GM23338 (cell line): ENCODE measurements around the gene CFAP77. TPM values are rescaled to one million over a fixed set of nuclear protein-coding genes. Genes with fewer than 3 reads are reported as not detected.

Experiments used
- ATAC-seq: fragments of 200-7000 bp; cut with Tn5 transposase; 3 replicates; pipeline ENCODE4 v1.9.1; 2020
- DNase-seq: peaks from one replicate; pipeline ENCODE4 v3.0.0-alpha.2; 2015; ENCODE audit warnings: low spot score
- H2AFZ ChIP-seq: fragments of 200-600 bp; sonication (generic); 2 replicates; pipeline ENCODE4 v1.8.0; 2016; ENCODE audit warnings: antibody characterized with exemption, mild to moderate bottlenecking, moderate library complexity
- H3F3A ChIP-seq: fragments of 200-600 bp; sonication (generic); replicated peaks from 2 replicates; pipeline ENCODE4 v1.8.0; 2017; ENCODE audit warnings: antibody characterized with exemption, mixed run types, low read depth
- H3K27ac ChIP-seq: fragments of 200-600 bp; sonication (generic); 2 replicates; pipeline ENCODE4 v1.6.1; 2016; ENCODE audit warnings: low read depth
- H3K27me3 ChIP-seq: fragments of 200-600 bp; sonication (generic); 2 replicates; pipeline ENCODE4 v1.8.0; 2016; ENCODE audit warnings: mild to moderate bottlenecking, mixed run types, moderate library complexity; ENCODE audit not compliant: insufficient read depth
- H3K36me3 ChIP-seq: fragments of 200-600 bp; sonication (generic); 2 replicates; pipeline ENCODE4 v1.8.0; 2016; ENCODE audit warnings: mild to moderate bottlenecking; ENCODE audit not compliant: insufficient read depth
- H3K4me1 ChIP-seq: fragments of 200-600 bp; sonication (generic); 2 replicates; pipeline ENCODE4 v1.8.0; 2016; ENCODE audit warnings: mild to moderate bottlenecking, moderate library complexity; ENCODE audit not compliant: insufficient read depth
- H3K4me2 ChIP-seq: fragments of 200-600 bp; sonication (generic); 2 replicates; pipeline ENCODE4 v1.7.1; 2017; ENCODE audit warnings: mixed run types
- H3K4me3 ChIP-seq: fragments of 200-600 bp; sonication (generic); 2 replicates; pipeline ENCODE4 v1.6.1; 2016; ENCODE audit warnings: mixed run types
- H3K79me2 ChIP-seq: fragments of 200-600 bp; sonication (generic); replicated peaks from 2 replicates; pipeline ENCODE4 v1.8.0; 2017; ENCODE audit warnings: mild to moderate bottlenecking; ENCODE audit not compliant: insufficient read depth
- H3K9me2 ChIP-seq: fragments of 200-600 bp; sonication (generic); 2 replicates; pipeline ENCODE4 v1.8.0; 2017; ENCODE audit not compliant: insufficient read depth
- H4K20me1 ChIP-seq: fragments of 200-600 bp; sonication (generic); replicated peaks from 2 replicates; pipeline ENCODE4 v1.8.0; 2017; ENCODE audit warnings: mild to moderate bottlenecking; ENCODE audit not compliant: insufficient read depth
- H3K27ac Mint-ChIP-seq: 2 replicates; pipeline ENCODE4 v1.8.0; 2020; ENCODE audit warnings: inconsistent platforms, mild to moderate bottlenecking, moderate library complexity, mixed read lengths
- H3K27me3 Mint-ChIP-seq: 3 replicates; pipeline ENCODE4 v1.8.0; 2022; ENCODE audit warnings: low read depth, mild to moderate bottlenecking, moderate library complexity, mixed read lengths, inconsistent platforms; ENCODE audit not compliant: insufficient read depth, poor library complexity
- H3K36me3 Mint-ChIP-seq: 3 replicates; pipeline ENCODE4 v1.8.0; 2021; ENCODE audit warnings: low read depth, mild to moderate bottlenecking, inconsistent platforms, moderate library complexity, mixed read lengths
- H3K4me1 Mint-ChIP-seq: 3 replicates; pipeline ENCODE4 v1.8.0; 2020; ENCODE audit warnings: mild to moderate bottlenecking, inconsistent platforms, mixed read lengths
- H3K4me3 Mint-ChIP-seq: 3 replicates; pipeline ENCODE4 v1.8.0; 2021; ENCODE audit warnings: moderate library complexity, mild to moderate bottlenecking, inconsistent platforms, mixed read lengths
- H3K9me3 Mint-ChIP-seq: 3 replicates; pipeline ENCODE4 v1.8.0; 2020; ENCODE audit warnings: moderate library complexity, mild to moderate bottlenecking, inconsistent platforms, mixed read lengths
- CREB1 ChIP-seq: fragments of 250-450 bp; sonication (Bioruptor Pico); IDR thresholded peaks from 2 replicates; pipeline ENCODE4 v1.5.0; 2020; ENCODE audit warnings: low read depth, mild to moderate bottlenecking, moderate library complexity
- EZH2 ChIP-seq: fragments of 200-600 bp; sonication (generic); IDR thresholded peaks from one replicate; pipeline ENCODE4 v1.8.0; 2017; ENCODE audit warnings: antibody characterized with exemption, mild to moderate bottlenecking, low read depth; ENCODE audit not compliant: unreplicated experiment
- JUNB ChIP-seq: IDR thresholded peaks from one replicate; pipeline ENCODE4 v1.6.1; 2016; ENCODE audit warnings: antibody characterized with exemption; ENCODE audit not compliant: unreplicated experiment
- NANOG ChIP-seq: IDR thresholded peaks from 2 replicates; pipeline ENCODE4 v1.6.1; 2016; ENCODE audit warnings: antibody characterized with exemption, borderline replicate concordance
- POLR2AphosphoS5 ChIP-seq: IDR thresholded peaks from 2 replicates; pipeline ENCODE4 v1.6.1; 2016; ENCODE audit warnings: antibody characterized with exemption, low read depth
- ZNF114 ChIP-seq: fragments of 250-450 bp; sonication (Bioruptor Pico); IDR thresholded peaks from 2 replicates; pipeline ENCODE4 v1.5.0; 2020; ENCODE audit warnings: mild to moderate bottlenecking, moderate library complexity
- polyA plus RNA-seq: library from polyadenylated mRNA; unstranded; fragments of >200 nt; fragmentation: Nextera tagmentation; extraction: Ambion mirVana; gene quantifications from 2 replicates; pipeline ENCODE4 v1.2.1, GENCODE V29; 2016
- total RNA-seq: library from RNA; depleted of rRNA; stranded (reverse); fragments of >200 nt; shearing (Covaris generic); gene quantifications from 2 replicates; pipeline ENCODE4 v1.2.3, GENCODE V29; 2014
- TF ChIP-seq, protein P1 (sequence below), 2 experiments: fragments of 200-600 bp in 1 of 2; sonication (generic) in 1 of 2; conservative IDR thresholded peaks; 2 replicates each; pipeline versions ENCODE4 v1.5.1 to v1.6.1; 2016 to 2017; ENCODE audit warnings: antibody characterized with exemption in 2 of 2, low read depth in 2 of 2, mild to moderate bottlenecking in 2 of 2, moderate library complexity in 1 of 2
- TF ChIP-seq, protein P2 (sequence below): IDR thresholded peaks from one replicate; pipeline ENCODE4 v1.6.1; 2018; ENCODE audit warnings: antibody characterized with exemption; ENCODE audit not compliant: unreplicated experiment
- TF ChIP-seq, protein P3 (sequence below): fragments of 250-450 bp; sonication (Bioruptor Pico); IDR thresholded peaks from 2 replicates; pipeline ENCODE4 v1.5.0; 2020; ENCODE audit warnings: mild to moderate bottlenecking, moderate library complexity
- TF ChIP-seq, protein P4 (sequence below): IDR thresholded peaks from 2 replicates; pipeline ENCODE4 v1.6.1; 2016; ENCODE audit warnings: antibody characterized with exemption

The CFAP77 gene
- total and polyA plus RNA-seq, 2 experiments from 2014 or later: 0.97 to 1.3 TPM

GRCh38 chr9:132577119-132577518 lies 167.1 kb downstream of the CFAP77 start:
- Histone ChIP-seq H3K27me3 (peaks cover 70% of the 10 kb centered on the region), H3F3A (no peaks in the 10 kb centered on the region), H3K4me2 (no peak overlapping the region), H3K36me3 (no peaks in the 10 kb centered on the region; the same call in 1 of the 2 replicates), H4K20me1 (peaks cover 16% of the 10 kb centered on the region; the same call in 1 of the 2 replicates), H3K4me1 (peaks cover 20% of the 10 kb centered on the region), H3K27ac (no peak overlapping the region), H3K9me2 (no peaks in the 10 kb centered on the region), H2AFZ (no peak overlapping the region), H3K79me2 (no peaks in the 10 kb centered on the region), H3K4me3 (no peak overlapping the region)
- peaks cover 77% of the 10 kb centered on the region for H3K27me3 Mint-ChIP-seq
- ATAC-seq (no peak), DNase-seq (no peak)
- no peaks in the 10 kb centered on the region for H3K36me3 Mint-ChIP-seq
- H3K27ac Mint-ChIP-seq: no peak overlapping the region
- TF ChIP-seq POLR2AphosphoS5 (no peak), JUNB (no peak), CREB1 (CRISPR knock-in tag) (no peak), NANOG (no peak), ZNF114 (no peak), EZH2 (no peak)
- TF ChIP-seq, protein P1, sequence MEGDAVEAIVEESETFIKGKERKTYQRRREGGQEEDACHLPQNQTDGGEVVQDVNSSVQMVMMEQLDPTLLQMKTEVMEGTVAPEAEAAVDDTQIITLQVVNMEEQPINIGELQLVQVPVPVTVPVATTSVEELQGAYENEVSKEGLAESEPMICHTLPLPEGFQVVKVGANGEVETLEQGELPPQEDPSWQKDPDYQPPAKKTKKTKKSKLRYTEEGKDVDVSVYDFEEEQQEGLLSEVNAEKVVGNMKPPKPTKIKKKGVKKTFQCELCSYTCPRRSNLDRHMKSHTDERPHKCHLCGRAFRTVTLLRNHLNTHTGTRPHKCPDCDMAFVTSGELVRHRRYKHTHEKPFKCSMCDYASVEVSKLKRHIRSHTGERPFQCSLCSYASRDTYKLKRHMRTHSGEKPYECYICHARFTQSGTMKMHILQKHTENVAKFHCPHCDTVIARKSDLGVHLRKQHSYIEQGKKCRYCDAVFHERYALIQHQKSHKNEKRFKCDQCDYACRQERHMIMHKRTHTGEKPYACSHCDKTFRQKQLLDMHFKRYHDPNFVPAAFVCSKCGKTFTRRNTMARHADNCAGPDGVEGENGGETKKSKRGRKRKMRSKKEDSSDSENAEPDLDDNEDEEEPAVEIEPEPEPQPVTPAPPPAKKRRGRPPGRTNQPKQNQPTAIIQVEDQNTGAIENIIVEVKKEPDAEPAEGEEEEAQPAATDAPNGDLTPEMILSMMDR (conservative IDR thresholded peaks at IDR 0.05; ENCODE audit: low read depth in 2 of 2): no peak
- TF ChIP-seq, protein P2, sequence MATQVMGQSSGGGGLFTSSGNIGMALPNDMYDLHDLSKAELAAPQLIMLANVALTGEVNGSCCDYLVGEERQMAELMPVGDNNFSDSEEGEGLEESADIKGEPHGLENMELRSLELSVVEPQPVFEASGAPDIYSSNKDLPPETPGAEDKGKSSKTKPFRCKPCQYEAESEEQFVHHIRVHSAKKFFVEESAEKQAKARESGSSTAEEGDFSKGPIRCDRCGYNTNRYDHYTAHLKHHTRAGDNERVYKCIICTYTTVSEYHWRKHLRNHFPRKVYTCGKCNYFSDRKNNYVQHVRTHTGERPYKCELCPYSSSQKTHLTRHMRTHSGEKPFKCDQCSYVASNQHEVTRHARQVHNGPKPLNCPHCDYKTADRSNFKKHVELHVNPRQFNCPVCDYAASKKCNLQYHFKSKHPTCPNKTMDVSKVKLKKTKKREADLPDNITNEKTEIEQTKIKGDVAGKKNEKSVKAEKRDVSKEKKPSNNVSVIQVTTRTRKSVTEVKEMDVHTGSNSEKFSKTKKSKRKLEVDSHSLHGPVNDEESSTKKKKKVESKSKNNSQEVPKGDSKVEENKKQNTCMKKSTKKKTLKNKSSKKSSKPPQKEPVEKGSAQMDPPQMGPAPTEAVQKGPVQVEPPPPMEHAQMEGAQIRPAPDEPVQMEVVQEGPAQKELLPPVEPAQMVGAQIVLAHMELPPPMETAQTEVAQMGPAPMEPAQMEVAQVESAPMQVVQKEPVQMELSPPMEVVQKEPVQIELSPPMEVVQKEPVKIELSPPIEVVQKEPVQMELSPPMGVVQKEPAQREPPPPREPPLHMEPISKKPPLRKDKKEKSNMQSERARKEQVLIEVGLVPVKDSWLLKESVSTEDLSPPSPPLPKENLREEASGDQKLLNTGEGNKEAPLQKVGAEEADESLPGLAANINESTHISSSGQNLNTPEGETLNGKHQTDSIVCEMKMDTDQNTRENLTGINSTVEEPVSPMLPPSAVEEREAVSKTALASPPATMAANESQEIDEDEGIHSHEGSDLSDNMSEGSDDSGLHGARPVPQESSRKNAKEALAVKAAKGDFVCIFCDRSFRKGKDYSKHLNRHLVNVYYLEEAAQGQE: no peak
- TF ChIP-seq, protein P3, sequence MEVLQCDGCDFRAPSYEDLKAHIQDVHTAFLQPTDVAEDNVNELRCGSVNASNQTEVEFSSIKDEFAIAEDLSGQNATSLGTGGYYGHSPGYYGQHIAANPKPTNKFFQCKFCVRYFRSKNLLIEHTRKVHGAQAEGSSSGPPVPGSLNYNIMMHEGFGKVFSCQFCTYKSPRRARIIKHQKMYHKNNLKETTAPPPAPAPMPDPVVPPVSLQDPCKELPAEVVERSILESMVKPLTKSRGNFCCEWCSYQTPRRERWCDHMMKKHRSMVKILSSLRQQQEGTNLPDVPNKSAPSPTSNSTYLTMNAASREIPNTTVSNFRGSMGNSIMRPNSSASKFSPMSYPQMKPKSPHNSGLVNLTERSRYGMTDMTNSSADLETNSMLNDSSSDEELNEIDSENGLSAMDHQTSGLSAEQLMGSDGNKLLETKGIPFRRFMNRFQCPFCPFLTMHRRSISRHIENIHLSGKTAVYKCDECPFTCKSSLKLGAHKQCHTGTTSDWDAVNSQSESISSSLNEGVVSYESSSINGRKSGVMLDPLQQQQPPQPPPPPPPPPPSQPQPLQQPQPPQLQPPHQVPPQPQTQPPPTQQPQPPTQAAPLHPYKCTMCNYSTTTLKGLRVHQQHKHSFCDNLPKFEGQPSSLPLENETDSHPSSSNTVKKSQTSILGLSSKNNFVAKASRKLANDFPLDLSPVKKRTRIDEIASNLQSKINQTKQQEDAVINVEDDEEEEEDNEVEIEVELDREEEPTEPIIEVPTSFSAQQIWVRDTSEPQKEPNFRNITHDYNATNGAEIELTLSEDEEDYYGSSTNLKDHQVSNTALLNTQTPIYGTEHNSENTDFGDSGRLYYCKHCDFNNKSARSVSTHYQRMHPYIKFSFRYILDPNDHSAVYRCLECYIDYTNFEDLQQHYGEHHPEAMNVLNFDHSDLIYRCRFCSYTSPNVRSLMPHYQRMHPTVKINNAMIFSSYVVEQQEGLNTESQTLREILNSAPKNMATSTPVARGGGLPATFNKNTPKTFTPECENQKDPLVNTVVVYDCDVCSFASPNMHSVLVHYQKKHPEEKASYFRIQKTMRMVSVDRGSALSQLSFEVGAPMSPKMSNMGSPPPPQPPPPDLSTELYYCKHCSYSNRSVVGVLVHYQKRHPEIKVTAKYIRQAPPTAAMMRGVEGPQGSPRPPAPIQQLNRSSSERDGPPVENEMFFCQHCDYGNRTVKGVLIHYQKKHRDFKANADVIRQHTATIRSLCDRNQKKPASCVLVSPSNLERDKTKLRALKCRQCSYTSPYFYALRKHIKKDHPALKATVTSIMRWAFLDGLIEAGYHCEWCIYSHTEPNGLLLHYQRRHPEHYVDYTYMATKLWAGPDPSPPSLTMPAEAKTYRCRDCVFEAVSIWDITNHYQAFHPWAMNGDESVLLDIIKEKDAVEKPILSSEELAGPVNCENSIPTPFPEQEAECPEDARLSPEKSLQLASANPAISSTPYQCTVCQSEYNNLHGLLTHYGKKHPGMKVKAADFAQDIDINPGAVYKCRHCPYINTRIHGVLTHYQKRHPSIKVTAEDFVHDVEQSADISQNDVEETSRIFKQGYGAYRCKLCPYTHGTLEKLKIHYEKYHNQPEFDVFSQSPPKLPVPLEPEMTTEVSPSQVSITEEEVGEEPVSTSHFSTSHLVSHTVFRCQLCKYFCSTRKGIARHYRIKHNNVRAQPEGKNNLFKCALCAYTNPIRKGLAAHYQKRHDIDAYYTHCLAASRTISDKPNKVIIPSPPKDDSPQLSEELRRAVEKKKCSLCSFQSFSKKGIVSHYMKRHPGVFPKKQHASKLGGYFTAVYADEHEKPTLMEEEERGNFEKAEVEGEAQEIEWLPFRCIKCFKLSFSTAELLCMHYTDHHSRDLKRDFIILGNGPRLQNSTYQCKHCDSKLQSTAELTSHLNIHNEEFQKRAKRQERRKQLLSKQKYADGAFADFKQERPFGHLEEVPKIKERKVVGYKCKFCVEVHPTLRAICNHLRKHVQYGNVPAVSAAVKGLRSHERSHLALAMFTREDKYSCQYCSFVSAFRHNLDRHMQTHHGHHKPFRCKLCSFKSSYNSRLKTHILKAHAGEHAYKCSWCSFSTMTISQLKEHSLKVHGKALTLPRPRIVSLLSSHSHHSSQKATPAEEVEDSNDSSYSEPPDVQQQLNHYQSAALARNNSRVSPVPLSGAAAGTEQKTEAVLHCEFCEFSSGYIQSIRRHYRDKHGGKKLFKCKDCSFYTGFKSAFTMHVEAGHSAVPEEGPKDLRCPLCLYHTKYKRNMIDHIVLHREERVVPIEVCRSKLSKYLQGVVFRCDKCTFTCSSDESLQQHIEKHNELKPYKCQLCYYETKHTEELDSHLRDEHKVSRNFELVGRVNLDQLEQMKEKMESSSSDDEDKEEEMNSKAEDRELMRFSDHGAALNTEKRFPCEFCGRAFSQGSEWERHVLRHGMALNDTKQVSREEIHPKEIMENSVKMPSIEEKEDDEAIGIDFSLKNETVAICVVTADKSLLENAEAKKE (CRISPR knock-in tag): no peak
- TF ChIP-seq, protein P4, sequence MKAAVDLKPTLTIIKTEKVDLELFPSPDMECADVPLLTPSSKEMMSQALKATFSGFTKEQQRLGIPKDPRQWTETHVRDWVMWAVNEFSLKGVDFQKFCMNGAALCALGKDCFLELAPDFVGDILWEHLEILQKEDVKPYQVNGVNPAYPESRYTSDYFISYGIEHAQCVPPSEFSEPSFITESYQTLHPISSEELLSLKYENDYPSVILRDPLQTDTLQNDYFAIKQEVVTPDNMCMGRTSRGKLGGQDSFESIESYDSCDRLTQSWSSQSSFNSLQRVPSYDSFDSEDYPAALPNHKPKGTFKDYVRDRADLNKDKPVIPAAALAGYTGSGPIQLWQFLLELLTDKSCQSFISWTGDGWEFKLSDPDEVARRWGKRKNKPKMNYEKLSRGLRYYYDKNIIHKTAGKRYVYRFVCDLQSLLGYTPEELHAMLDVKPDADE: no peak
- H3K4me1 Mint-ChIP-seq: peaks cover 15% of the 10 kb centered on the region
- peaks cover 3% of the 10 kb centered on the region; the same call in 2 of the 3 replicates for H3K9me3 Mint-ChIP-seq
- H3K4me3 Mint-ChIP-seq: no peak overlapping the region
